Measurements from ENCODE around the gene ABCC4. TPM values are rescaled to one million over a fixed set of nuclear protein-coding genes. Genes with fewer than 3 reads are reported as not detected.

Gene ABCC4
- total and polyA plus RNA-seq, 2 experiments from 2014 or later, result 4.3 to 12.2 TPM

DNA sequence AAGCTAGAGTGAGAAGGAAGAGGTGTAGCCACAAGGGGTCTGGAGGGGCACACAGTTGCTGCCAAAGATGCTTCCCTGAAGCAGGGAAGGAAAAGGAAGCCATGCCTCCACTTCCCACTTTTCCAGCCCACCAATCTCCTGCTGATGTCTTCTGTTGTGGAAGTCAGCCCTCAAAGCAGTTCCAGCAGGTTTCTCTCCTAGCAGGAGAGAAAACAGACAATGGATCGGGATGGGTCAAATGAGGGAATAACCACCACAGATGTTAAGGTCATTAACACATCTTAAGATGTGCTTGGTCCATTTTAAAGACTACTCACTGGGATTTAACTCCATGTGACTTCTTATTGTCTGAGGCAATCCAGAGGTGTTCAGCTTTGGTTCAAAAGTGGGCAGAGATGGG is 304.8 kb downstream of the ABCC4 start (continued):
- TF ChIP-seq JUNB (IDR thresholded peaks at IDR 0.05; ENCODE audit: unreplicated experiment) (no peak), NANOG (IDR thresholded peaks at IDR 0.05; ENCODE audit: borderline replicate concordance) (peak; percentile 60)

DNA sequence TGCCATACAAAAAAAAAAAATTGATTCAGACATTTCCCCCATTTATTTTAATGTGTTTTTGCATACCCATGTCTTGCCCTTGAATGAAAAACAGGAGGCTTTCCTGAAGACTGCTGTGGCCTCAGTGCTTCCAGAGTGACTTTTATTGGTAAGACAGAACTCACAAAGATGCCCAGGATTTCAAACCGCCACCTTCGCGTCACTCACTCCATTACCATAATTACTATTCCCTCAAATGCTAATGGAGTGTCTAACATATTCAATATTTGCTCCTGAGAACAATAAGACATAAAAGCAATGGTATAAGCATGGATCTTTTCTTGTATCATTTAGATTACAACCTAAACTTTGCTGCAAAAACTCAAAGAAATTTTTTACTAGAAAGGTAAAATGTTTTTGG is 306.7 kb downstream of the ABCC4 start:
- Histone ChIP-seq H3K36me3 (ENCODE audit: insufficient read depth) (no peaks in the 10 kb centered on the region), H2AFZ (no peak overlapping the region), H3K27me3 (ENCODE audit: insufficient read depth) (no peaks in the 10 kb centered on the region), H3K4me2 (no peak overlapping the region), H3K79me2 (replicated peaks; ENCODE audit: insufficient read depth) (no peaks in the 10 kb centered on the region), H3K4me3 (no peak overlapping the region), H3K9me2 (ENCODE audit: insufficient read depth) (0 out of 2 replicates have a peak, but pooled peaks cover 3% of the 10 kb centered on the region), H4K20me1 (replicated peaks; ENCODE audit: insufficient read depth) (no peaks in the 10 kb centered on the region), H3K4me1 (ENCODE audit: insufficient read depth) (peaks cover 43% of the 10 kb centered on the region), H3F3A (replicated peaks; ENCODE audit: low read depth) (no peaks in the 10 kb centered on the region), H3K27ac (ENCODE audit: low read depth) (no peak overlapping the region)
- Mint-ChIP-seq H3K4me1 (peaks cover 32% of the 10 kb centered on the region), H3K4me3 (no peak overlapping the region), H3K9me3 (no peaks in the 10 kb centered on the region; the same call in 2 of the 3 replicates), H3K27me3 (ENCODE audit: insufficient read depth, low read depth, poor library complexity) (peaks cover 2% of the 10 kb centered on the region), H3K27ac (no peak overlapping the region), H3K36me3 (ENCODE audit: low read depth) (peaks cover 3% of the 10 kb centered on the region; the same call in 2 of the 3 replicates)
- TF ChIP-seq, protein P1, sequence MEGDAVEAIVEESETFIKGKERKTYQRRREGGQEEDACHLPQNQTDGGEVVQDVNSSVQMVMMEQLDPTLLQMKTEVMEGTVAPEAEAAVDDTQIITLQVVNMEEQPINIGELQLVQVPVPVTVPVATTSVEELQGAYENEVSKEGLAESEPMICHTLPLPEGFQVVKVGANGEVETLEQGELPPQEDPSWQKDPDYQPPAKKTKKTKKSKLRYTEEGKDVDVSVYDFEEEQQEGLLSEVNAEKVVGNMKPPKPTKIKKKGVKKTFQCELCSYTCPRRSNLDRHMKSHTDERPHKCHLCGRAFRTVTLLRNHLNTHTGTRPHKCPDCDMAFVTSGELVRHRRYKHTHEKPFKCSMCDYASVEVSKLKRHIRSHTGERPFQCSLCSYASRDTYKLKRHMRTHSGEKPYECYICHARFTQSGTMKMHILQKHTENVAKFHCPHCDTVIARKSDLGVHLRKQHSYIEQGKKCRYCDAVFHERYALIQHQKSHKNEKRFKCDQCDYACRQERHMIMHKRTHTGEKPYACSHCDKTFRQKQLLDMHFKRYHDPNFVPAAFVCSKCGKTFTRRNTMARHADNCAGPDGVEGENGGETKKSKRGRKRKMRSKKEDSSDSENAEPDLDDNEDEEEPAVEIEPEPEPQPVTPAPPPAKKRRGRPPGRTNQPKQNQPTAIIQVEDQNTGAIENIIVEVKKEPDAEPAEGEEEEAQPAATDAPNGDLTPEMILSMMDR (conservative IDR thresholded peaks at IDR 0.05; ENCODE audit: low read depth in 2 of 2), result no peak
- no peak for TF ChIP-seq NANOG (IDR thresholded peaks at IDR 0.05; ENCODE audit: borderline replicate concordance)
- no peak for TF ChIP-seq JUNB (IDR thresholded peaks at IDR 0.05; ENCODE audit: unreplicated experiment)
- no peak for TF ChIP-seq EZH2 (IDR thresholded peaks at IDR 0.05; ENCODE audit: low read depth, unreplicated experiment)
- no peak for TF ChIP-seq ZNF462 (CRISPR knock-in tag; IDR thresholded peaks at IDR 0.05)
- TF ChIP-seq POLR2AphosphoS5 (IDR thresholded peaks at IDR 0.05; ENCODE audit: low read depth), result no peak
- TF ChIP-seq, protein P2, sequence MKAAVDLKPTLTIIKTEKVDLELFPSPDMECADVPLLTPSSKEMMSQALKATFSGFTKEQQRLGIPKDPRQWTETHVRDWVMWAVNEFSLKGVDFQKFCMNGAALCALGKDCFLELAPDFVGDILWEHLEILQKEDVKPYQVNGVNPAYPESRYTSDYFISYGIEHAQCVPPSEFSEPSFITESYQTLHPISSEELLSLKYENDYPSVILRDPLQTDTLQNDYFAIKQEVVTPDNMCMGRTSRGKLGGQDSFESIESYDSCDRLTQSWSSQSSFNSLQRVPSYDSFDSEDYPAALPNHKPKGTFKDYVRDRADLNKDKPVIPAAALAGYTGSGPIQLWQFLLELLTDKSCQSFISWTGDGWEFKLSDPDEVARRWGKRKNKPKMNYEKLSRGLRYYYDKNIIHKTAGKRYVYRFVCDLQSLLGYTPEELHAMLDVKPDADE (IDR thresholded peaks at IDR 0.05), result no peak
- no peak for TF ChIP-seq STAT1 (IDR thresholded peaks at IDR 0.05; ENCODE audit: unreplicated experiment)
- no peak for TF ChIP-seq EZH2phosphoT487 (IDR thresholded peaks at IDR 0.05; ENCODE audit: unreplicated experiment)
- no peak for TF ChIP-seq CREB1 (CRISPR knock-in tag; IDR thresholded peaks at IDR 0.05; ENCODE audit: low read depth)
- no peak for TF ChIP-seq ZNF114 (CRISPR knock-in tag; IDR thresholded peaks at IDR 0.05)
- TF ChIP-seq, protein P3, sequence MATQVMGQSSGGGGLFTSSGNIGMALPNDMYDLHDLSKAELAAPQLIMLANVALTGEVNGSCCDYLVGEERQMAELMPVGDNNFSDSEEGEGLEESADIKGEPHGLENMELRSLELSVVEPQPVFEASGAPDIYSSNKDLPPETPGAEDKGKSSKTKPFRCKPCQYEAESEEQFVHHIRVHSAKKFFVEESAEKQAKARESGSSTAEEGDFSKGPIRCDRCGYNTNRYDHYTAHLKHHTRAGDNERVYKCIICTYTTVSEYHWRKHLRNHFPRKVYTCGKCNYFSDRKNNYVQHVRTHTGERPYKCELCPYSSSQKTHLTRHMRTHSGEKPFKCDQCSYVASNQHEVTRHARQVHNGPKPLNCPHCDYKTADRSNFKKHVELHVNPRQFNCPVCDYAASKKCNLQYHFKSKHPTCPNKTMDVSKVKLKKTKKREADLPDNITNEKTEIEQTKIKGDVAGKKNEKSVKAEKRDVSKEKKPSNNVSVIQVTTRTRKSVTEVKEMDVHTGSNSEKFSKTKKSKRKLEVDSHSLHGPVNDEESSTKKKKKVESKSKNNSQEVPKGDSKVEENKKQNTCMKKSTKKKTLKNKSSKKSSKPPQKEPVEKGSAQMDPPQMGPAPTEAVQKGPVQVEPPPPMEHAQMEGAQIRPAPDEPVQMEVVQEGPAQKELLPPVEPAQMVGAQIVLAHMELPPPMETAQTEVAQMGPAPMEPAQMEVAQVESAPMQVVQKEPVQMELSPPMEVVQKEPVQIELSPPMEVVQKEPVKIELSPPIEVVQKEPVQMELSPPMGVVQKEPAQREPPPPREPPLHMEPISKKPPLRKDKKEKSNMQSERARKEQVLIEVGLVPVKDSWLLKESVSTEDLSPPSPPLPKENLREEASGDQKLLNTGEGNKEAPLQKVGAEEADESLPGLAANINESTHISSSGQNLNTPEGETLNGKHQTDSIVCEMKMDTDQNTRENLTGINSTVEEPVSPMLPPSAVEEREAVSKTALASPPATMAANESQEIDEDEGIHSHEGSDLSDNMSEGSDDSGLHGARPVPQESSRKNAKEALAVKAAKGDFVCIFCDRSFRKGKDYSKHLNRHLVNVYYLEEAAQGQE (IDR thresholded peaks at IDR 0.05; ENCODE audit: unreplicated experiment), result no peak
- no peak for TF ChIP-seq ZNF331 (CRISPR knock-in tag; IDR thresholded peaks at IDR 0.05; ENCODE audit: low read depth)
- no peak for ATAC-seq
- DNase-seq (ENCODE audit: low spot score), result no peak
